ENCODE data around the gene UCK2. TPM values are rescaled to one million over a fixed set of nuclear protein-coding genes. Genes with fewer than 3 reads are reported as not detected.

UCK2 gene
- total RNA-seq, 2 donors from 2014 or later: 65.8 to 73.6 TPM

DNA sequence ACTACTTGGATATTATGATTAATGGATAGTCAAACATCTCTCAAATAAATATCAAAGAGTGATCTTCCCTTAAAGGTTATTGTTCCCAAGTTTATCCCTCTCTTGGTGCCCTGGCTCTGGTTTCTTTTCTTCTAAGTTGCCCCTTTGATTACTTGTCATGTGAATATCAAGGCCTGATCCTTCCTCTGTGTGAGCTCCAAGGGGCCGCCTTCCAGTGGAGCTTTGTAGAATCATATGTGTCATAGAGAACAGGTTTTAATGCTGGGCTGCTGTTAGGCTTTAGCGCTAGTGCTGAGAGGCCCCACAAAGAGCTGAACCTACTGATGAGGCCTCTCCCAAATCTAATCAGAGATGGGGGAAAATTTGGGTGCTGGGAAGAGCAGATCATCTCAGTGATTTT, 25.5 kb downstream of the UCK2 start:
- H3K4me3 ChIP-seq (ENCODE audit: low read length): peak overlapping the region; percentile 64
- TF ChIP-seq CTCF (conservative IDR thresholded peaks at IDR 0.05): no peak
- H3K4me1 Mint-ChIP-seq: peaks cover 72% of the 10 kb centered on the region
- H3K27me3 Mint-ChIP-seq (ENCODE audit: insufficient read depth): no peaks in the 10 kb centered on the region
- H3K9ac ChIP-seq (ENCODE audit: extremely low read depth, low read length, poor library complexity, severe bottlenecking): no peak overlapping the region
- peaks cover 28% of the 10 kb centered on the region for H3K4me1 ChIP-seq (ENCODE audit: control insufficient read depth, insufficient read depth, low read length)
- H3K4me3 Mint-ChIP-seq: peak overlapping the region; percentile 19
- H3K9me3 Mint-ChIP-seq: peaks cover 2% of the 10 kb centered on the region
- H3K36me3 Mint-ChIP-seq (ENCODE audit: low read depth): peaks cover 23% of the 10 kb centered on the region
- peak overlapping the region; percentile 62 for H3K27ac Mint-ChIP-seq
- H3K36me3 ChIP-seq (ENCODE audit: control insufficient read depth, insufficient read depth, low read length): peaks cover 4% of the 10 kb centered on the region
- peaks cover 9% of the 10 kb centered on the region for H3K9me3 ChIP-seq (ENCODE audit: control insufficient read depth, low read length)
- no peaks in the 10 kb centered on the region for H3K27me3 ChIP-seq (ENCODE audit: control insufficient read depth, insufficient read depth, low read length, poor library complexity, severe bottlenecking)
- no peak for DNase-seq
- WGBS, 2 experiments (ENCODE audit: insufficient coverage in 1 of 2, insufficient read length in 1 of 2): 78 to 88% methylated on average over 1 to 2 of the region's 2 CpGs
- no peak overlapping the region for H3K27ac ChIP-seq (ENCODE audit: low read depth, low read length)

- Histone ChIP-seq H3K36me3 (ENCODE audit: control insufficient read depth, insufficient read depth, low read length) (peaks cover 1% of the 10 kb centered on the region), H3K4me1 (ENCODE audit: control insufficient read depth, insufficient read depth, low read length) (peaks cover 28% of the 10 kb centered on the region), H3K9ac (ENCODE audit: extremely low read depth, low read length, poor library complexity, severe bottlenecking) (no peak overlapping the region), H3K27ac (ENCODE audit: low read depth, low read length) (no peak overlapping the region), H3K4me3 (ENCODE audit: low read length) (peak overlapping the region; percentile 14), H3K9me3 (ENCODE audit: control insufficient read depth, low read length) (peaks cover 2% of the 10 kb centered on the region), H3K27me3 (ENCODE audit: control insufficient read depth, insufficient read depth, low read length, poor library complexity, severe bottlenecking) (no peaks in the 10 kb centered on the region)
- Mint-ChIP-seq H3K9me3 (no peaks in the 10 kb centered on the region), H3K27ac (peak overlapping the region; percentile 86), H3K4me3 (peak overlapping the region; percentile 19), H3K36me3 (ENCODE audit: low read depth) (peaks cover 16% of the 10 kb centered on the region), H3K27me3 (ENCODE audit: insufficient read depth) (no peaks in the 10 kb centered on the region), H3K4me1 (peaks cover 72% of the 10 kb centered on the region)
- no peak for TF ChIP-seq CTCF (conservative IDR thresholded peaks at IDR 0.05)
- no peak for DNase-seq
- 67 to 100% methylated on average over 1 to 2 of the region's 2 CpGs for WGBS, 2 experiments (ENCODE audit: insufficient coverage in 1 of 2, insufficient read length in 1 of 2)
Observed at GRCh38 chr1:165853528-165854075, 26.2 kb downstream of the UCK2 start.

- H3K4me1 Mint-ChIP-seq: peaks cover 65% of the 10 kb centered on the region
- Histone ChIP-seq H3K9me3 (ENCODE audit: control insufficient read depth, low read length) (no peaks in the 10 kb centered on the region), H3K27ac (ENCODE audit: low read depth, low read length) (no peak overlapping the region), H3K4me1 (ENCODE audit: control insufficient read depth, insufficient read depth, low read length) (peaks cover 28% of the 10 kb centered on the region), H3K27me3 (ENCODE audit: control insufficient read depth, insufficient read depth, low read length, poor library complexity, severe bottlenecking) (no peaks in the 10 kb centered on the region), H3K36me3 (ENCODE audit: control insufficient read depth, insufficient read depth, low read length) (no peaks in the 10 kb centered on the region), H3K4me3 (ENCODE audit: low read length) (peak overlapping the region; percentile 14), H3K9ac (ENCODE audit: extremely low read depth, low read length, poor library complexity, severe bottlenecking) (no peak overlapping the region)
- DNase-seq: no peak
- H3K4me3 Mint-ChIP-seq: peak overlapping the region; percentile 19
- no peak for TF ChIP-seq CTCF (conservative IDR thresholded peaks at IDR 0.05)
- no peaks in the 10 kb centered on the region for H3K27me3 Mint-ChIP-seq (ENCODE audit: insufficient read depth)
- no peaks in the 10 kb centered on the region for H3K9me3 Mint-ChIP-seq
- H3K27ac Mint-ChIP-seq: peak overlapping the region; percentile 86
- H3K36me3 Mint-ChIP-seq (ENCODE audit: low read depth): peaks cover 10% of the 10 kb centered on the region
- 74 to 83% methylated on average over 3 to 7 of the region's 7 CpGs for WGBS, 2 experiments (ENCODE audit: insufficient coverage in 1 of 2, insufficient read length in 1 of 2)
Observed at GRCh38 chr1:165854101-165854845, 26.9 kb downstream of the UCK2 start.

Measured in endodermal cell (in vitro differentiated cells).